ENCODE measurements around the gene MEGF11. TPM values are rescaled to one million over a fixed set of nuclear protein-coding genes. Genes with fewer than 3 reads are reported as not detected.
"Not testable (repeated sequence)": the region's sequence is repeated elsewhere in the genome, so short reads cannot be mapped to it uniquely, and the experiment has no call there.

The MEGF11 gene
- polyA plus RNA-seq, 1 donor, result 0.66 TPM

- H3K27me3 ChIP-seq (ENCODE audit: control insufficient read depth, insufficient read depth, low read length), result no peaks in the 10 kb centered on the region
- DNase-seq, result no peak
- no peak overlapping the region for H3K27ac ChIP-seq (ENCODE audit: low read length)
- H3K4me3 ChIP-seq (ENCODE audit: low read length), result no peak overlapping the region
- peaks cover 21% of the 10 kb centered on the region for H3K4me1 ChIP-seq (ENCODE audit: control insufficient read depth, insufficient read depth, low read length)
- no peaks in the 10 kb centered on the region for H3K36me3 ChIP-seq (ENCODE audit: control insufficient read depth, insufficient read depth, low read length)
- no peaks in the 10 kb centered on the region for H3K9me3 ChIP-seq (ENCODE audit: control insufficient read depth, low read depth, low read length)
Measured at GRCh38 chr15:66007663-66008262, 245.8 kb downstream of the MEGF11 start.

- no CpG with 5 or more reads among the region's 7 CpGs for WGBS (ENCODE audit: insufficient coverage, low lambda C conversion rate)
- Histone ChIP-seq H3K27me3 (ENCODE audit: control insufficient read depth, insufficient read depth, low read length) (peaks cover 2% of the 10 kb centered on the region), H3K4me1 (ENCODE audit: control insufficient read depth, insufficient read depth, low read length) (peaks cover 21% of the 10 kb centered on the region), H3K4me3 (ENCODE audit: low read length) (no peak overlapping the region), H3K9me3 (ENCODE audit: control insufficient read depth, low read depth, low read length) (no peaks in the 10 kb centered on the region), H3K36me3 (ENCODE audit: control insufficient read depth, insufficient read depth, low read length) (no peaks in the 10 kb centered on the region), H3K27ac (ENCODE audit: low read length) (no peak overlapping the region)
- DNase-seq, result no peak
Measured at GRCh38 chr15:66006986-66007385, 246.6 kb downstream of the MEGF11 start.

GRCh38 chr15:66004618-66005262 is 248.8 kb downstream of the MEGF11 start:
- WGBS (ENCODE audit: insufficient coverage, low lambda C conversion rate), result 0% methylated on average over 1 of the region's 6 CpGs
- Histone ChIP-seq H3K27ac (ENCODE audit: low read length) (no peak overlapping the region), H3K36me3 (ENCODE audit: control insufficient read depth, insufficient read depth, low read length) (no peaks in the 10 kb centered on the region), H3K27me3 (ENCODE audit: control insufficient read depth, insufficient read depth, low read length) (peaks cover 5% of the 10 kb centered on the region), H3K4me1 (ENCODE audit: control insufficient read depth, insufficient read depth, low read length) (peaks cover 19% of the 10 kb centered on the region), H3K4me3 (ENCODE audit: low read length) (no peak overlapping the region), H3K9me3 (ENCODE audit: control insufficient read depth, low read depth, low read length) (no peaks in the 10 kb centered on the region)
- peak in 1 of 2 donors; percentile 26 for DNase-seq

- not testable (repeated sequence) for H3K36me3 ChIP-seq (ENCODE audit: control insufficient read depth, insufficient read depth, low read length); H3K9me3 ChIP-seq (ENCODE audit: control insufficient read depth, low read depth, low read length); DNase-seq; H3K27me3 ChIP-seq (ENCODE audit: control insufficient read depth, insufficient read depth, low read length); H3K27ac ChIP-seq (ENCODE audit: low read length); H3K4me3 ChIP-seq (ENCODE audit: low read length); H3K4me1 ChIP-seq (ENCODE audit: control insufficient read depth, insufficient read depth, low read length)
- no CpG with 5 or more reads among the region's 4 CpGs for WGBS (ENCODE audit: insufficient coverage, low lambda C conversion rate)
Measured at GRCh38 chr15:66003129-66003528, 250.4 kb downstream of the MEGF11 start.

GRCh38 chr15:66001717-66002426 is 251.7 kb downstream of the MEGF11 start:
- H3K27me3 ChIP-seq (ENCODE audit: control insufficient read depth, insufficient read depth, low read length), result peaks cover 10% of the 10 kb centered on the region
- no peak for DNase-seq
- H3K27ac ChIP-seq (ENCODE audit: low read length), result no peak overlapping the region
- no peaks in the 10 kb centered on the region for H3K9me3 ChIP-seq (ENCODE audit: control insufficient read depth, low read depth, low read length)
- no peaks in the 10 kb centered on the region for H3K36me3 ChIP-seq (ENCODE audit: control insufficient read depth, insufficient read depth, low read length)
- WGBS (ENCODE audit: insufficient coverage, low lambda C conversion rate), result 20% methylated on average over 1 of the region's 8 CpGs
- H3K4me3 ChIP-seq (ENCODE audit: low read length), result no peak overlapping the region
- H3K4me1 ChIP-seq (ENCODE audit: control insufficient read depth, insufficient read depth, low read length), result no peaks in the 10 kb centered on the region

- no peaks in the 10 kb centered on the region for H3K9me3 ChIP-seq (ENCODE audit: control insufficient read depth, low read depth, low read length)
Measured at GRCh38 chr15:66001042-66001441, 252.5 kb downstream of the MEGF11 start.

GRCh38 chr15:65998486-65998885 is 255.1 kb downstream of the MEGF11 start:
- Histone ChIP-seq H3K4me1 (ENCODE audit: control insufficient read depth, insufficient read depth, low read length) (no peaks in the 10 kb centered on the region), H3K36me3 (ENCODE audit: control insufficient read depth, insufficient read depth, low read length) (no peaks in the 10 kb centered on the region), H3K4me3 (ENCODE audit: low read length) (no peak overlapping the region), H3K27me3 (ENCODE audit: control insufficient read depth, insufficient read depth, low read length) (peaks cover 26% of the 10 kb centered on the region), H3K9me3 (ENCODE audit: control insufficient read depth, low read depth, low read length) (no peaks in the 10 kb centered on the region), H3K27ac (ENCODE audit: low read length) (no peak overlapping the region)
- DNase-seq, result no peak
- no CpG with 5 or more reads among the region's 9 CpGs for WGBS (ENCODE audit: insufficient coverage, low lambda C conversion rate)

More at GRCh38 chr15:66001042-66001441, 252.5 kb downstream of the MEGF11 start:
- Histone ChIP-seq H3K27ac (ENCODE audit: low read length) (no peak overlapping the region), H3K36me3 (ENCODE audit: control insufficient read depth, insufficient read depth, low read length) (no peaks in the 10 kb centered on the region), H3K27me3 (ENCODE audit: control insufficient read depth, insufficient read depth, low read length) (peaks cover 10% of the 10 kb centered on the region), H3K4me1 (ENCODE audit: control insufficient read depth, insufficient read depth, low read length) (no peaks in the 10 kb centered on the region), H3K4me3 (ENCODE audit: low read length) (no peak overlapping the region)
- DNase-seq, result no peak
- WGBS (ENCODE audit: insufficient coverage, low lambda C conversion rate), result no CpG with 5 or more reads among the region's 5 CpGs

GRCh38 chr15:65996901-65997300 is 256.6 kb downstream of the MEGF11 start:
- no peaks in the 10 kb centered on the region for H3K4me1 ChIP-seq (ENCODE audit: control insufficient read depth, insufficient read depth, low read length)
- H3K36me3 ChIP-seq (ENCODE audit: control insufficient read depth, insufficient read depth, low read length), result no peaks in the 10 kb centered on the region
- H3K9me3 ChIP-seq (ENCODE audit: control insufficient read depth, low read depth, low read length), result no peaks in the 10 kb centered on the region
- DNase-seq, result no peak
- no CpG with 5 or more reads among the region's 5 CpGs for WGBS (ENCODE audit: insufficient coverage, low lambda C conversion rate)
- H3K27me3 ChIP-seq (ENCODE audit: control insufficient read depth, insufficient read depth, low read length), result peaks cover 36% of the 10 kb centered on the region
- H3K27ac ChIP-seq (ENCODE audit: low read length), result no peak overlapping the region
- H3K4me3 ChIP-seq (ENCODE audit: low read length), result no peak overlapping the region

- no peak overlapping the region for H3K4me3 ChIP-seq (ENCODE audit: low read length)
- DNase-seq, result no peak
- no peaks in the 10 kb centered on the region for H3K9me3 ChIP-seq (ENCODE audit: control insufficient read depth, low read depth, low read length)
- H3K36me3 ChIP-seq (ENCODE audit: control insufficient read depth, insufficient read depth, low read length), result no peaks in the 10 kb centered on the region
- no CpG with 5 or more reads among the region's 4 CpGs for WGBS (ENCODE audit: insufficient coverage, low lambda C conversion rate)
- H3K4me1 ChIP-seq (ENCODE audit: control insufficient read depth, insufficient read depth, low read length), result no peaks in the 10 kb centered on the region
- peaks cover 44% of the 10 kb centered on the region for H3K27me3 ChIP-seq (ENCODE audit: control insufficient read depth, insufficient read depth, low read length)
- H3K27ac ChIP-seq (ENCODE audit: low read length), result no peak overlapping the region
Measured at GRCh38 chr15:65994832-65995231, 258.7 kb downstream of the MEGF11 start.

GRCh38 chr15:65993762-65994161 is 259.8 kb downstream of the MEGF11 start:
- Histone ChIP-seq H3K36me3 (ENCODE audit: control insufficient read depth, insufficient read depth, low read length) (no peaks in the 10 kb centered on the region), H3K27ac (ENCODE audit: low read length) (no peak overlapping the region), H3K4me1 (ENCODE audit: control insufficient read depth, insufficient read depth, low read length) (no peaks in the 10 kb centered on the region), H3K27me3 (ENCODE audit: control insufficient read depth, insufficient read depth, low read length) (peaks cover 48% of the 10 kb centered on the region), H3K4me3 (ENCODE audit: low read length) (no peak overlapping the region), H3K9me3 (ENCODE audit: control insufficient read depth, low read depth, low read length) (no peaks in the 10 kb centered on the region)
- DNase-seq, result no peak
- WGBS (ENCODE audit: insufficient coverage, low lambda C conversion rate), result no CpG with 5 or more reads among the region's 7 CpGs
